ENCODE data around the gene MYMK. TPM values are rescaled to one million over a fixed set of nuclear protein-coding genes. Genes with fewer than 3 reads are reported as not detected.

MYMK gene
- total and polyA plus RNA-seq, 10 donors = not detected

DNA sequence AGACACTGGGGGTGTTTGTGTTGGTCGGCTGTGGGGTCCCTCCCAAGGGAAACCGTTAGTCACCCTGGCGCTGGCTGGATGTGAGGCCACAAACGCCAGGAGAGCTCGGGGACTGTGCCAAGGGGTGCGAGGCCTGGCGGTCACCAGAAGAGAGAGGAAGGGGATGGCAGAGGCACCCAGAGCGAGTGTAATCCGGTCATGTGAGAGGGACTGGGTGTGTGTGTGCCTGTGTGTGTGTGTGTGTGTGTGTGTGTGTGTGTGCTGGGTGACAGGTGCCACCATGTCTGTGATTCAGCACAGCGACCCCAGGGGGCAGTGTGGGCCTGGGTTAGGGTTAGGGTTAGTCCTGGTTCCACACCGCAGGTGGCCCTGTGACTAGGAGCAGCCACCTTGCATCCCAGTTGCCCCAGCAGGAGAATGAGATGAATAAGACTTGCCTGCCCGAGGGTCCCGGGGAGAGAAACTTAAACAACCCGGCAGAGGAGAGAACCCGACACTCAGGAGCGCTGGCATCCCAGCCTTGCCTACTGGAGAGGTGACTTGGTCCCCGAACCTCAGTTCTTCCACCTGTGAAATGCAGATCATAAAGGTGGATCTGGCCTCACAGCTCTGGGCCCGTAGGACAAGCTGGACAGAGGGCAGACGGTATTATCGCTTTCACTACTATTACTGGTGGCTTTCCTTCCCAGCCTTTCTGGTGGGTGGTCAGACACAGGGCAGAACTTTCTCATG, 8.3 kb upstream of the MYMK start:
- H3K4me1 ChIP-seq = peaks cover 9 to 49% (median 18%) of the 10 kb centered on the region in 6 donors
- WGBS, 5 donors = 46 to 64% (median 52%) methylated on average over 13 to 20 of the region's 20 CpGs
- H3K36me3 ChIP-seq = no peaks in the 10 kb centered on the region
- DNase-seq = peak; percentile 85
- H3K4me3 ChIP-seq = no peak overlapping the region
- H3K27ac ChIP-seq = peak overlapping the region in 1 of 8 donors; percentile 65
- H3K9me3 ChIP-seq = no peaks in the 10 kb centered on the region
- no peak for TF ChIP-seq POLR2A (IDR thresholded peaks at IDR 0.05)
- TF ChIP-seq, protein P1, sequence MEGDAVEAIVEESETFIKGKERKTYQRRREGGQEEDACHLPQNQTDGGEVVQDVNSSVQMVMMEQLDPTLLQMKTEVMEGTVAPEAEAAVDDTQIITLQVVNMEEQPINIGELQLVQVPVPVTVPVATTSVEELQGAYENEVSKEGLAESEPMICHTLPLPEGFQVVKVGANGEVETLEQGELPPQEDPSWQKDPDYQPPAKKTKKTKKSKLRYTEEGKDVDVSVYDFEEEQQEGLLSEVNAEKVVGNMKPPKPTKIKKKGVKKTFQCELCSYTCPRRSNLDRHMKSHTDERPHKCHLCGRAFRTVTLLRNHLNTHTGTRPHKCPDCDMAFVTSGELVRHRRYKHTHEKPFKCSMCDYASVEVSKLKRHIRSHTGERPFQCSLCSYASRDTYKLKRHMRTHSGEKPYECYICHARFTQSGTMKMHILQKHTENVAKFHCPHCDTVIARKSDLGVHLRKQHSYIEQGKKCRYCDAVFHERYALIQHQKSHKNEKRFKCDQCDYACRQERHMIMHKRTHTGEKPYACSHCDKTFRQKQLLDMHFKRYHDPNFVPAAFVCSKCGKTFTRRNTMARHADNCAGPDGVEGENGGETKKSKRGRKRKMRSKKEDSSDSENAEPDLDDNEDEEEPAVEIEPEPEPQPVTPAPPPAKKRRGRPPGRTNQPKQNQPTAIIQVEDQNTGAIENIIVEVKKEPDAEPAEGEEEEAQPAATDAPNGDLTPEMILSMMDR (IDR thresholded peaks at IDR 0.05 in 8 of 11, conservative IDR thresholded peaks at IDR 0.05 in 3 of 11) = peak in 8 of 11 experiments; percentile 13 to 75 (median 40)
- H3K27me3 ChIP-seq (replicated peaks in 1 of 7) = peaks cover 0 to 87% (median 23%) of the 10 kb centered on the region in 7 donors
- intact Hi-C loops (cut with DNase I; ENCODE audit: low total_unique reads) = loop anchor here (10.0 kb wide), 1 partner anchor 192 kb away; no protein-coding TSS in a partner anchor

DNA sequence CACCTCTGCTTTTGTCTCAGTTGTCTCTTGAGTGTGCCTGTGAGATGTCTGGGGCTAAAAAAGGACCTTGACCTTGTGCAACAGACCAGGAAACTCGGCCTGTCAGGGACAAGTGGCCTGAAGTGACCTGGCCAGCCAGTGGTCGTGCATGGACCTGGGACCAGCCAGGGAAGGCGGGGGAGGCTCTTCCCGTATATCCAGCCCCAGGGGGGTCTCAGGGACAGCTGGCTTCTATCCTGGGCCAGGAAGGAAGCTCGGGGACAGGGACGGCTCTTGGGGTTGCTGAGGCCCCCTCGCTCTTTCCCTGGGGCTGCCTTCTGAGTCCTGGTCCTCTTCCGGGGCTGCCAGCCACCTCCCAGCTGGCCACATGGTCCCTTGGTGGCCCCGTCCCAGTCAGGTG, 6.5 kb upstream of the MYMK start:
- TF ChIP-seq, protein P1 (IDR thresholded peaks at IDR 0.05 in 8 of 11, conservative IDR thresholded peaks at IDR 0.05 in 3 of 11) = no peak
- TF ChIP-seq POLR2A (IDR thresholded peaks at IDR 0.05) (no peak), POLR2AphosphoS5 (IDR thresholded peaks at IDR 0.05) (no peak)
- H3K4me3 ChIP-seq = no peak overlapping the region
- DNase-seq = no peak
- peaks cover 9 to 64% (median 28%) of the 10 kb centered on the region in 6 donors for H3K4me1 ChIP-seq
- H3K27me3 ChIP-seq (replicated peaks in 1 of 7) = peaks cover 0 to 99% (median 23%) of the 10 kb centered on the region in 7 donors
- H3K36me3 ChIP-seq = no peaks in the 10 kb centered on the region
- WGBS, 5 donors = 40 to 76% (median 61%) methylated on average over 1 to 9 of the region's 9 CpGs
- H3K9me3 ChIP-seq = no peaks in the 10 kb centered on the region
- intact Hi-C loops (cut with DNase I; ENCODE audit: low total_unique reads) = loop anchor here (10.0 kb wide), 1 partner anchor 194 kb away; no protein-coding TSS in a partner anchor
- no peak overlapping the region for H3K27ac ChIP-seq

DNA sequence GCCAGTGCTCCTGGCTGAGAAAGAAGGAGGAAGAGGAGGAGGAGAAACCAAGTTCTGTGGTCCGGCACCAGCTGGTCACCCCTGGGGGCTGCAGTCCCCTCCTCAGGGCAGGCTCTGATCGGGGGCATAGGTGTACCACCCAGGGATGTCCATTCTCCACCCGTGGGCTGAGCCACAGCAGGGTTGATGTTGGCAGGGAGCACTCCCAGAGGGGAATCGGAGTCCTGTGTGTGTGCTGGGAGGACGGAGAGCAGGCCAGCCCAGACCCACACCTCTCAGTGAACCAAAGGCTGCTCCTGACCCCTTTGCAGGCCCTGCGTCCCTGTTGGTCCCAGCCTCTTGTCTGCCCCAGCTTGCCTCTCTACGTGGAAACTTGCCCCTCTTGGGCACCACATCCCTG, 5.1 kb upstream of the MYMK start:
- Histone ChIP-seq H3K36me3 (no peaks in the 10 kb centered on the region), H3K27me3 (replicated peaks in 1 of 7) (peaks cover 0 to 89% (median 17%) of the 10 kb centered on the region in 7 donors), H3K4me1 (peaks cover 9 to 58% (median 28%) of the 10 kb centered on the region in 6 donors), H3K4me3 (no peak overlapping the region), H3K27ac (no peak overlapping the region), H3K9me3 (no peaks in the 10 kb centered on the region)
- intact Hi-C loops (cut with DNase I; ENCODE audit: low total_unique reads) = loop anchor here (10.0 kb wide), 1 partner anchor 195 kb away; no protein-coding TSS in a partner anchor
- WGBS, 5 donors = 83 to 98% (median 89%) methylated on average over 1 to 7 of the region's 7 CpGs
- TF ChIP-seq, protein P1 (IDR thresholded peaks at IDR 0.05 in 8 of 11, conservative IDR thresholded peaks at IDR 0.05 in 3 of 11) = no peak
- TF ChIP-seq POLR2A (IDR thresholded peaks at IDR 0.05) (no peak), POLR2AphosphoS5 (IDR thresholded peaks at IDR 0.05) (no peak)
- DNase-seq = no peak

DNA sequence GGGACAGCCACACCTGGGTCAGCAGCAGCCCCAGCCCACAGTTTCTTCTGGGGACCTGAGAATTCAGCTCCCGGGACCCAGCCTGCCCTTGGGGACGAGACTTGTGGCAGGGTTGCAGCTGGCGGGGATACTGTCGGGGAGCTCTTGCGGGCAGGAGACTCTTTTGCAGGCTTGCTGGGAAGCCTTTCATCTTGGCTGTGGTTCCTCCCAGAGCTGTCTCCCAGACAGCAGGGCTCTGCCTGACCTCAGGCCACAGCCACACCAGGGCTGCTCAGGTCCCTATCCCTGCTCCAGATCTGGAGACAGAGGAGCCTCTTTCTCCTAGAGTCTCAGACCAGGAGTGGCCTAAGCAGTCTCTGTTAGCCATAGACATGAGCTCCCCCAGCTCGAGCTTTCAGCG, 4.7 kb upstream of the MYMK start:
- H3K4me3 ChIP-seq = no peak overlapping the region
- TF ChIP-seq POLR2AphosphoS5 (IDR thresholded peaks at IDR 0.05) (no peak), POLR2A (IDR thresholded peaks at IDR 0.05) (no peak)
- TF ChIP-seq, protein P1 (IDR thresholded peaks at IDR 0.05 in 8 of 11, conservative IDR thresholded peaks at IDR 0.05 in 3 of 11) = no peak
- intact Hi-C loops (cut with DNase I; ENCODE audit: low total_unique reads) = no loop called here
- DNase-seq = no peak
- H3K9me3 ChIP-seq = no peaks in the 10 kb centered on the region
- 80 to 100% (median 89%) methylated on average over 2 to 7 of the region's 7 CpGs for WGBS, 5 donors
- peaks cover 5 to 54% (median 24%) of the 10 kb centered on the region in 6 donors for H3K4me1 ChIP-seq
- peaks cover 0 to 85% (median 13%) of the 10 kb centered on the region in 7 donors for H3K27me3 ChIP-seq (replicated peaks in 1 of 7)
- no peak overlapping the region for H3K27ac ChIP-seq
- H3K36me3 ChIP-seq = no peaks in the 10 kb centered on the region

All from spleen (tissue), 11 donors.